Mesothelial cell of epicardium (in vitro differentiated cells): ENCODE measurements around the gene LONRF3. TPM values are rescaled to one million over a fixed set of nuclear protein-coding genes. Genes with fewer than 3 reads are reported as not detected.

Experiments
- DNase-seq, 2 experiments: peaks; one replicate each; pipeline ENCODE4 v3.0.0; 2021; ENCODE audit warnings: low spot score in 2 of 2; ENCODE audit not compliant: unreplicated experiment in 2 of 2
- H3K27ac Mint-ChIP-seq: 2 replicates; pipeline ENCODE4 v1.8.0; 2021; ENCODE audit warnings: mixed read lengths
- H3K27me3 Mint-ChIP-seq: 2 replicates; pipeline ENCODE4 v1.8.0; 2021; ENCODE audit warnings: low read depth, mixed read lengths
- H3K36me3 Mint-ChIP-seq: 2 replicates; pipeline ENCODE4 v1.8.0; 2021; ENCODE audit warnings: mixed read lengths
- H3K4me1 Mint-ChIP-seq: 2 replicates; pipeline ENCODE4 v1.8.0; 2021; ENCODE audit warnings: mixed read lengths
- H3K4me3 Mint-ChIP-seq: 2 replicates; pipeline ENCODE4 v1.8.0; 2021; ENCODE audit warnings: mild to moderate bottlenecking, moderate library complexity, mixed read lengths
- H3K9me3 Mint-ChIP-seq: 2 replicates; pipeline ENCODE4 v1.8.0; 2021; ENCODE audit warnings: mixed read lengths
- total RNA-seq: library from RNA; stranded (reverse); gene quantifications from 3 replicates; pipeline ENCODE4 v1.2.1, GENCODE V29; 2021
- TF ChIP-seq, protein P1 (sequence below): fragments of 200-600 bp; sonication (generic); IDR thresholded peaks from one replicate; pipeline ENCODE4 v1.5.0; 2021; ENCODE audit warnings: antibody characterized with exemption; ENCODE audit not compliant: unreplicated experiment

LONRF3 gene
- total RNA-seq, 1 donor from 2014 or later: 1.6 TPM

DNA sequence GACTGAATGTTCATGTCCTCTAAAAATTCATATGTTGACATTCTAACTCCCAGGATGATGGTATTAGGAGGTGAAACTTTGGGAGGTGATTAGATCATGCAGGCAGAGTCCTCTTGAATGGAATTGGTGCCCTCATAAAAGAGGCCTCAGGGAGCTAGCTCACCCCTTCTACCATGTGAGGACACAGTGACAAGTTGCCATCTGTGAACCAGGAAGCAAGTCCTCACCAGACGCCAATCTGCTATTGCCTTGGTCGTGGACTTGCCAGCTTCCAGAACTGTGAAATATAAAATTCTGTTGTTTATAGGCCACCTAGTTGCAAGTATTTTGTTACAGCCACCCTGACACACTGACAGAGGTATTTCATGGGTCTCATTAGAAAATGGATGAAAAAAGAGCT is 28.5 kb upstream of the LONRF3 start:
- Mint-ChIP-seq H3K4me3 (no peak overlapping the region), H3K27ac (no peak overlapping the region), H3K27me3 (no peaks in the 10 kb centered on the region), H3K36me3 (no peaks in the 10 kb centered on the region), H3K9me3 (peaks cover 10% of the 10 kb centered on the region), H3K4me1 (no peaks in the 10 kb centered on the region)
- DNase-seq: no peak
- TF ChIP-seq, protein P1, sequence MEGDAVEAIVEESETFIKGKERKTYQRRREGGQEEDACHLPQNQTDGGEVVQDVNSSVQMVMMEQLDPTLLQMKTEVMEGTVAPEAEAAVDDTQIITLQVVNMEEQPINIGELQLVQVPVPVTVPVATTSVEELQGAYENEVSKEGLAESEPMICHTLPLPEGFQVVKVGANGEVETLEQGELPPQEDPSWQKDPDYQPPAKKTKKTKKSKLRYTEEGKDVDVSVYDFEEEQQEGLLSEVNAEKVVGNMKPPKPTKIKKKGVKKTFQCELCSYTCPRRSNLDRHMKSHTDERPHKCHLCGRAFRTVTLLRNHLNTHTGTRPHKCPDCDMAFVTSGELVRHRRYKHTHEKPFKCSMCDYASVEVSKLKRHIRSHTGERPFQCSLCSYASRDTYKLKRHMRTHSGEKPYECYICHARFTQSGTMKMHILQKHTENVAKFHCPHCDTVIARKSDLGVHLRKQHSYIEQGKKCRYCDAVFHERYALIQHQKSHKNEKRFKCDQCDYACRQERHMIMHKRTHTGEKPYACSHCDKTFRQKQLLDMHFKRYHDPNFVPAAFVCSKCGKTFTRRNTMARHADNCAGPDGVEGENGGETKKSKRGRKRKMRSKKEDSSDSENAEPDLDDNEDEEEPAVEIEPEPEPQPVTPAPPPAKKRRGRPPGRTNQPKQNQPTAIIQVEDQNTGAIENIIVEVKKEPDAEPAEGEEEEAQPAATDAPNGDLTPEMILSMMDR: no peak

DNA sequence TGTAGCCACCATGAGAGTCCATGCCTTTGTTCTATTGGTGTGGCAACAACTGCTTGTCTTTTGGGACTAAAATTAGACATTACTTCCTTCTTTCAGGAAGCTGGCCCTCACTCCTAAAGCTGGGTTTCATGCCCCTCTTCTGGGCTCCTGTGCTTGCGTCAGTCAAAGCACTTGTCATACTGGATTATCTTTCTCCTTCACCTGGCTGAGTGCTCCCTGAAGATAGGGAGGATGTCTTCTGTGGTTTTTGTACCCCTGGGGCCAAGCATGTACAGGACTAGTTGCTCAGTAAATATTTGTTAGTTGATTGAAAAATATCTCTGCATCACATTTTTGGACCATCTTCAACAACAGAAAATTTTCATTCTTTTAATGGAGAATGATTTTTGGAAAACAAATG is 26.1 kb upstream of the LONRF3 start:
- TF ChIP-seq, protein P1: no peak
- Mint-ChIP-seq H3K27ac (no peak overlapping the region), H3K36me3 (no peaks in the 10 kb centered on the region)

DNA sequence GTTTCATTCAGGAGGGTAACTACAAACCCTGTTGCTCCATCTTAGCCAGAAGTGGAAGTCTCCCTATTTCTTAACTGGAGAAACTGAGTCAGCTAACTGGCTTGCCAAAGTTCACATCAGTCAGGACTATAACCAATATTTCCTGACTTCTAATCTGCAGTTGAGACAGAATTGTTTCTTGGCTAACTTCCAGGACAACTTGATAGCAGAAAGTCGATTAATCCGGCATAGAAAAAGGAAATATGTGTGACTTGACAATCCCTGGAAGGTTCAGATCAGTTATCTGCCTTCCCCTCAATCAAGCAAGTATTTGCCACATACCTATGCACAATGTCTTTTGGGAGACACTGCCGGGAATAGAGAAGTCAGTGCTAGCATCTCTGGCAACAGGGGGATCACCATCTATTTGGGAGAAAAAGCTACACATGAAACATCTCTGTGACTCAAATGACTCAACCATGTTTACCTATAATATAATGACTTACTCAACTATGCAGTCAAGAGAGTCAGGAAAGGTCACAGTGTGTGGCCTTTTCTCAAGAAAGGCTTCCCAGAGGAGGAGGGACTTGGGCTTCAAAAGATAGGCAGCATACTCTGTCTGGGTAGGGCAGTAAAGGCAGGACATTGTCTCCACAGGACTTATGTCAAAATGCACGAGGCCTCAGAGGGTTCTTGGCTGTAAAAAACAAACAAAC is 12.4 kb upstream of the LONRF3 start:
- Mint-ChIP-seq H3K4me3 (no peak overlapping the region), H3K36me3 (no peaks in the 10 kb centered on the region), H3K27me3 (peaks cover 32% of the 10 kb centered on the region), H3K9me3 (peaks cover 20% of the 10 kb centered on the region), H3K27ac (no peak overlapping the region), H3K4me1 (no peaks in the 10 kb centered on the region)
- no peak for DNase-seq
- TF ChIP-seq, protein P1: no peak

More for the DNA sequence above, 26.1 kb upstream of the LONRF3 start:
- no peaks in the 10 kb centered on the region for H3K27me3 Mint-ChIP-seq
- no peak for DNase-seq
- no peaks in the 10 kb centered on the region for H3K4me1 Mint-ChIP-seq
- peaks cover 7% of the 10 kb centered on the region for H3K9me3 Mint-ChIP-seq
- no peak overlapping the region for H3K4me3 Mint-ChIP-seq

DNA sequence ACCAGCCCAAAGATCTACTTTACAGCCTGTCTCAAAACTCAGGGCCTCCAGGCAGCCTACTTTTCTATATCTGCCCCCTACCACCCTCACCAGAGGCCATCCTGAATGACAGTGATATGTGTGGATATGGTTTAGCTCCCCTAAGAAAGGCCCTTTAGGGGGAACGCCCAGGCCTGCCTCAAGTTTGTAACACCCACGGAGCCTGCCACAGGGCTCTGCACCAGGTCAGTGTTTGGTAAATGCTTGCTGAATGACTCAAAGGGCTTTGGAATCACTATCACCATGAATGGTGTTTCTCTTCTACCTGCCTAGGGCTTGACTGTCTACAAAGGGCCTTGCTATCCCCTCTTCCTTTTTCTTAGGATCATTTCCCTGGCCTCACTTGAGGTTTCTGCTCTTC is 11.3 kb upstream of the LONRF3 start:
- DNase-seq: no peak
- H3K27me3 Mint-ChIP-seq: peaks cover 42% of the 10 kb centered on the region
- no peak overlapping the region for H3K27ac Mint-ChIP-seq
- TF ChIP-seq, protein P1: no peak
- H3K4me3 Mint-ChIP-seq: no peak overlapping the region
- H3K4me1 Mint-ChIP-seq: no peaks in the 10 kb centered on the region
- H3K36me3 Mint-ChIP-seq: no peaks in the 10 kb centered on the region
- H3K9me3 Mint-ChIP-seq: peaks cover 20% of the 10 kb centered on the region

DNA sequence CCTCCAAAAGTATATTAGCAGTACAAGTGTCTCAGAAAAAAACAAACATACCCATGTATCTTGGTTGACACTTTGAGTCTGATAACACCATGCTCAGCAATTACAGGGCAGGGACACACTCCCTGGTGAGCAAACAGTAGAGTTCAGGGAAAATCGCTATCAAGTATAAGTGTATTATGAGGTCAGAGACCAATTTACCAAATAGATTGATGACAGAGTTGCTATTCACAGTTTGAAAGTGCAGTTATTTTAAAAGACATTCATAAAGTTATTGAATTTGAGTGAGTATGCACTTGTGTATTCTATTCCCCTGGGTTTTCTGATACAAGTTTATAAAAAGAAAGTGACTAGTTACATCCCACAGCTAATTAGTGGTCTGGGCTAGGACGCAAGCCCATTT is 10.2 kb upstream of the LONRF3 start:
- TF ChIP-seq, protein P1: no peak
- Mint-ChIP-seq H3K4me1 (no peaks in the 10 kb centered on the region), H3K36me3 (no peaks in the 10 kb centered on the region), H3K27ac (no peak overlapping the region), H3K27me3 (peaks cover 50% of the 10 kb centered on the region), H3K9me3 (peaks cover 23% of the 10 kb centered on the region), H3K4me3 (no peak overlapping the region)
- DNase-seq: no peak
